GM23248 (cell line): Measurements from ENCODE around the gene TCEANC2. TPM values are rescaled to one million over a fixed set of nuclear protein-coding genes. Genes with fewer than 3 reads are reported as not detected.
"Not testable (repeated sequence)": the region's sequence is repeated elsewhere in the genome, so short reads cannot be mapped to it uniquely, and the experiment has no call there.

Experiments
- DNase-seq: peaks from one replicate; pipeline ENCODE4 v3.0.0-alpha.2; 2015
- H2AFZ ChIP-seq: fragments of 200-600 bp; sonication (generic); 2 replicates; pipeline ENCODE4 v1.6.1; 2016; ENCODE audit warnings: antibody characterized with exemption
- H3F3A ChIP-seq: fragments of 200-600 bp; sonication (generic); 2 replicates; pipeline ENCODE4 v1.6.1; 2016; ENCODE audit warnings: mild to moderate bottlenecking, antibody characterized with exemption, mixed run types; ENCODE audit not compliant: insufficient read depth
- H3K27ac ChIP-seq: fragments of 200-600 bp; sonication (generic); 2 replicates; pipeline ENCODE4 v1.5.1; 2016; ENCODE audit warnings: mild to moderate bottlenecking
- H3K27me3 ChIP-seq: fragments of 200-600 bp; sonication (generic); replicated peaks from 2 replicates; pipeline ENCODE4 v1.6.1; 2016; ENCODE audit warnings: mild to moderate bottlenecking; ENCODE audit not compliant: insufficient read depth
- H3K36me3 ChIP-seq: fragments of 200-600 bp; sonication (generic); 2 replicates; pipeline ENCODE4 v1.6.1; 2016; ENCODE audit warnings: low read depth, mild to moderate bottlenecking
- H3K4me1 ChIP-seq: fragments of 200-600 bp; sonication (generic); 2 replicates; pipeline ENCODE4 v1.6.1; 2016; ENCODE audit warnings: mild to moderate bottlenecking; ENCODE audit not compliant: insufficient read depth
- H3K4me2 ChIP-seq: fragments of 200-600 bp; sonication (generic); one replicate; pipeline ENCODE4 v1.6.1; 2016; ENCODE audit warnings: mild to moderate bottlenecking; ENCODE audit not compliant: unreplicated experiment
- H3K4me3 ChIP-seq: fragments of 200-600 bp; sonication (generic); 2 replicates; pipeline ENCODE4 v1.5.1; 2016; ENCODE audit warnings: mild to moderate bottlenecking
- H3K79me2 ChIP-seq: fragments of 200-600 bp; sonication (generic); 2 replicates; pipeline ENCODE4 v1.6.1; 2016; ENCODE audit warnings: mild to moderate bottlenecking; ENCODE audit not compliant: insufficient read depth
- H3K9ac ChIP-seq: fragments of 200-600 bp; sonication (generic); 2 replicates; pipeline ENCODE4 v1.6.1; 2016; ENCODE audit warnings: mild to moderate bottlenecking
- H3K9me2 ChIP-seq: fragments of 200-600 bp; sonication (generic); 2 replicates; pipeline ENCODE4 v1.6.1; 2016; ENCODE audit warnings: mixed run types, mild to moderate bottlenecking, moderate library complexity; ENCODE audit not compliant: insufficient read depth
- H3K9me3 ChIP-seq: fragments of 200-600 bp; sonication (generic); one replicate; pipeline ENCODE4 v1.6.1; 2017; ENCODE audit warnings: low read depth
- H4K20me1 ChIP-seq: fragments of 200-600 bp; sonication (generic); 2 replicates; pipeline ENCODE4 v1.6.0; 2016; ENCODE audit not compliant: insufficient read depth
- EZH2 ChIP-seq: fragments of 200-600 bp; sonication (generic); IDR thresholded peaks from 2 replicates; pipeline ENCODE4 v1.6.1; 2018; ENCODE audit warnings: antibody characterized with exemption, mild to moderate bottlenecking; ENCODE audit not compliant: insufficient read depth, poor library complexity, severe bottlenecking
- EZH2phosphoT487 ChIP-seq: fragments of 200-600 bp; sonication (generic); IDR thresholded peaks from 2 replicates; pipeline ENCODE4 v1.6.1; 2018; ENCODE audit warnings: antibody characterized with exemption, moderate library complexity, mild to moderate bottlenecking, low read depth; ENCODE audit not compliant: insufficient read depth
- WGBS, 2 experiments: methylation state at CpG; one replicate each; pipeline ENCODE4 v1.1.6; 2015 to 2017; ENCODE audit warnings: low lambda C conversion rate in 2 of 2, low coverage in 1 of 2; ENCODE audit errors: missing lambda C conversion rate in 2 of 2; 5-methylcytosine and 5-hydroxymethylcytosine counted together
- in situ Hi-C: fragments of 300-500 bp; cut with MboI; formaldehyde crosslinking; loops from 2 replicates; pipeline ENCODE4 v1.15.0; 2020
- polyA plus RNA-seq: library from polyadenylated mRNA; unstranded; fragments of >200 nt; fragmentation: Nextera tagmentation; extraction: Ambion mirVana; gene quantifications from 2 replicates; pipeline ENCODE4 v1.2.1, GENCODE V29; 2016
- total RNA-seq: library from RNA; depleted of rRNA; stranded (reverse); fragments of >200 nt; shearing (Covaris generic); gene quantifications from 2 replicates; pipeline ENCODE4 v1.2.3, GENCODE V29; 2014

TCEANC2 gene
- total and polyA plus RNA-seq, 2 experiments from 2014 or later = 1.7 to 4.6 TPM

DNA sequence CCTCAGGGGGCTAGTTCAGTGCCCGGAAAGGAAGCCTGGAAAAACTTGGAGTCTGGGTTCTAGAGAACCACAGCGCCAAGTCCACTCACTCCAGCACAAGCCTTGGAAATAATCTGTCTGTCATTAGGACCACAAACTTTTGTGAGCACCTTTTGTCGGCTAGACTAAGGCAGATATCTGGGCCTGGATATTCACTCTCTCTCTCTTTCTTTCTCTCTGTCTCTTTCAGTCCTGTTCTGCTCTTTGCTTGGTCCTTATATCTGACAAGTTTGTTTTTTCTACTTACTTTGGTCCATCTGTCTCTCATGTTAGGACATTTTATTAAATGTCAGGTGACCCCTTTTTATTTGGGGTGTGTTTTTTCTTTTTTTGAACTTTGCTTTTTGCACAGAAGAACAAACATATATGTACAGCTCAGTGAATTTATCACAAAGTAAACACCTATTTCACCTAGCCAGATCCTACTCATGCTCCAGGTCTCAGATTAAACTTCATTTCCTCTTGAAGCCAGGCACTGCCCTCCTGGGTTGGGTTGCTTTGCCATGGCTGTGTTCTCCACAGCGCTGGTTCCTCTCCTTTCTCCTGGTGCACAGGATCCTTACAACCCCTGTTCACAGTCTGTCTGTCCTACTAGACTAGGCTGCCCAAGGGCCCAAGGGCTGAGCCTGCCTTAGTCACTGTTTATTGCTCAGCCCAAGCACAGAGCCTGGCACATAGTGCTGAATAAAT is 40.8 kb downstream of the TCEANC2 start:
- no peak overlapping the region for H3K9ac ChIP-seq
- WGBS, 2 experiments = 92 to 98% methylated on average over 4 of the region's 4 CpGs
- H3F3A ChIP-seq = no peaks in the 10 kb centered on the region
- H2AFZ ChIP-seq = no peak overlapping the region
- TF ChIP-seq EZH2phosphoT487 (no peak), EZH2 (no peak)
- no peaks in the 10 kb centered on the region for H3K9me3 ChIP-seq
- in situ Hi-C loops = no loop called here
- H3K4me3 ChIP-seq = no peak overlapping the region
- H3K4me1 ChIP-seq = no peaks in the 10 kb centered on the region
- H3K36me3 ChIP-seq = no peaks in the 10 kb centered on the region
- no peaks in the 10 kb centered on the region for H3K27me3 ChIP-seq
- no peaks in the 10 kb centered on the region for H4K20me1 ChIP-seq
- H3K9me2 ChIP-seq = no peaks in the 10 kb centered on the region
- H3K4me2 ChIP-seq = no peak overlapping the region
- H3K79me2 ChIP-seq = no peaks in the 10 kb centered on the region
- no peak overlapping the region for H3K27ac ChIP-seq
- DNase-seq = no peak

GRCh38 chr1:54094730-54095105 is 41.3 kb downstream of the TCEANC2 start:
- H3K9ac ChIP-seq, H4K20me1 ChIP-seq, H3K36me3 ChIP-seq, H3K27ac ChIP-seq, H3K4me1 ChIP-seq, in situ Hi-C loops, DNase-seq, H3K9me3 ChIP-seq, H3F3A ChIP-seq, H3K4me3 ChIP-seq, H2AFZ ChIP-seq, H3K9me2 ChIP-seq, H3K79me2 ChIP-seq, H3K4me2 ChIP-seq, H3K27me3 ChIP-seq: not testable (repeated sequence)
- 100% methylated on average over 1 of the region's 1 CpG for WGBS, 2 experiments

GRCh38 chr1:54095546-54096226 is 42.3 kb downstream of the TCEANC2 start:
- Histone ChIP-seq H3K9me2 (no peaks in the 10 kb centered on the region), H3F3A (no peaks in the 10 kb centered on the region), H3K27ac (no peak overlapping the region), H2AFZ (no peak overlapping the region), H3K79me2 (no peaks in the 10 kb centered on the region), H3K9me3 (no peaks in the 10 kb centered on the region), H3K4me1 (no peaks in the 10 kb centered on the region), H3K9ac (no peak overlapping the region), H3K36me3 (no peaks in the 10 kb centered on the region), H3K27me3 (no peaks in the 10 kb centered on the region), H3K4me2 (no peak overlapping the region), H4K20me1 (no peaks in the 10 kb centered on the region), H3K4me3 (no peak overlapping the region)
- DNase-seq = no peak
- in situ Hi-C loops = no loop called here
- WGBS, 2 experiments = 92 to 94% methylated on average over 8 of the region's 8 CpGs
- TF ChIP-seq EZH2phosphoT487 = no peak
- TF ChIP-seq EZH2 = no peak

GRCh38 chr1:54096227-54096876 is 42.9 kb downstream of the TCEANC2 start:
- no peaks in the 10 kb centered on the region for H4K20me1 ChIP-seq
- no peaks in the 10 kb centered on the region for H3K36me3 ChIP-seq
- no peaks in the 10 kb centered on the region for H3K9me3 ChIP-seq
- H3K9me2 ChIP-seq = no peaks in the 10 kb centered on the region
- H3K27ac ChIP-seq = no peak overlapping the region
- H3K4me2 ChIP-seq = no peak overlapping the region
- no peak overlapping the region for H3K9ac ChIP-seq
- no peaks in the 10 kb centered on the region for H3K79me2 ChIP-seq
- in situ Hi-C loops = no loop called here
- 86 to 88% methylated on average over 25 of the region's 25 CpGs for WGBS, 2 experiments
- no peaks in the 10 kb centered on the region for H3F3A ChIP-seq
- no peak for DNase-seq
- H2AFZ ChIP-seq = no peak overlapping the region
- no peaks in the 10 kb centered on the region for H3K27me3 ChIP-seq
- H3K4me3 ChIP-seq = no peak overlapping the region
- no peaks in the 10 kb centered on the region for H3K4me1 ChIP-seq
- no peak for TF ChIP-seq EZH2
- TF ChIP-seq EZH2phosphoT487 = no peak
